ENCODE data around the gene SPRY2.

The SPRY2 gene, protein sequence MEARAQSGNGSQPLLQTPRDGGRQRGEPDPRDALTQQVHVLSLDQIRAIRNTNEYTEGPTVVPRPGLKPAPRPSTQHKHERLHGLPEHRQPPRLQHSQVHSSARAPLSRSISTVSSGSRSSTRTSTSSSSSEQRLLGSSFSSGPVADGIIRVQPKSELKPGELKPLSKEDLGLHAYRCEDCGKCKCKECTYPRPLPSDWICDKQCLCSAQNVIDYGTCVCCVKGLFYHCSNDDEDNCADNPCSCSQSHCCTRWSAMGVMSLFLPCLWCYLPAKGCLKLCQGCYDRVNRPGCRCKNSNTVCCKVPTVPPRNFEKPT

DNA sequence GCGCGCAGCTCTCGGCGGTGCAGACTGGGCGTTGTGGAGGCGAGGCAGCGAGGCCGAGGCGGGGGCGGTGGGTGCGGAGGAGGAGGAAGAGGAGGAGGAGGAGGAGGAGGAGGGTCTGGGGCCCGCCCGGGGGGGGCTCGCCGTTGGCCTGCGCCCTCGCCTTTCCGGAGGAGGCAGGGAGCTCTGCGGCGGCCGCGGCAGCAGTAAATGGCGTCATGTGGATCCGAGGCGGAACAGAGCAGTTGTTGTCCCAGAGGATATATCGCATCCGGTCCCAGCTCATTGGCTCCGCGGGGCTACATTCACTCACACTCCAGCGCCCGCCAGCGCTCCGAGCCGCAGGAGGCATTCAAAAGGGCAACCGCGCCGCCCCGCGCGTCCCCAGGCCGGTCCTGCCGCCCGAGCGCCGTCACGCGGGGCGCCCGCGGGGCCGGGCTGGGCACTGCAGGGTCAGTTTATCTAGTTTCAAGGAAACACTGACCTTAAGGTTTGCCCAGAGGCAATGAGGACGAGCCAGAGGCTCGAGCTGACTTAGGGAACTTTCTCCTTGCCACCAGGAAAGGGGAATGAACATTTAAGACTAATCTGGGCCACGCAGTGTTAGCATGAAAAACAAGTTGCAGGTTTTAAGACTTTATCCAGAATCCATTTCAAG, at the start of gene SPRY2:
TSS of gene SPRY2 (minus strand) at position 26 of the 655 bp plus-strand sequence. CDS start 3,421 bp downstream, outside the sequence.
- H3K4me1 ChIP-seq (ENCODE audit: control insufficient read depth in 2 of 2, insufficient read depth in 2 of 2, low read length in 2 of 2) = peaks cover 9 to 22% of the 10 kb centered on the region in 2 donors
- peaks cover 10 to 12% of the 10 kb centered on the region in 2 donors for H3K36me3 ChIP-seq (ENCODE audit: control insufficient read depth in 2 of 2, insufficient read depth in 2 of 2, low read length in 2 of 2)

DNA sequence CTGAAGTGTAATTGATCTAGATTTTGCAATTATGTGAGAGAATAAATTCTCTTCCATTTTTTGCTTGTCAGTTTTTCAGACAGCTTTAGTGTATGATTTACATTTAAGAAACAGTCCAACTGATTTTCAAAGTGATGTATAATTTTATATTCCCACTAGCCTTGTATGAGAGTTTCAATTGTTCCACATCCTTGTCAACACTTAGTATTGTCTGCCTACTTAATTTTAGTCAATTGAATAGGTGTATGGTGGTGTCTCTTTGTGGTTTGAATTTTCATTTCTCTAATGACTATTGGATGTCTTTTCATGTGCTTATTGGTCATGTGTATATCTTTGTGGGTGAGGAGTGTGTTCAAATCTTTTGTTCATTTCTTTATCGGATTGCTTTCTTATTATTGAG, 49.4 kb upstream of the SPRY2 start:
- H3K4me1 ChIP-seq (ENCODE audit: control insufficient read depth in 2 of 2, insufficient read depth in 2 of 2, low read length in 2 of 2) = no peaks in the 10 kb centered on the region
- no peaks in the 10 kb centered on the region for H3K27me3 ChIP-seq (ENCODE audit: control insufficient read depth in 2 of 2, insufficient read depth in 2 of 2, low read length in 2 of 2)
- peaks cover 0 to 1% of the 10 kb centered on the region in 2 donors for H3K9me3 ChIP-seq (ENCODE audit: control insufficient read depth in 2 of 2, low read length in 2 of 2)
- H3K9ac ChIP-seq (ENCODE audit: low read depth in 1 of 2, low read length in 2 of 2) = no peak overlapping the region
- no peaks in the 10 kb centered on the region for H3K36me3 ChIP-seq (ENCODE audit: control insufficient read depth in 2 of 2, insufficient read depth in 2 of 2, low read length in 2 of 2)
- H3K27ac ChIP-seq (ENCODE audit: low read depth in 2 of 2, low read length in 2 of 2) = no peak overlapping the region
- no peak overlapping the region for H3K4me3 ChIP-seq (ENCODE audit: low read length in 2 of 2)

More for the DNA sequence above, at the start of gene SPRY2:
- no peaks in the 10 kb centered on the region for H3K9me3 ChIP-seq (ENCODE audit: control insufficient read depth in 2 of 2, low read length in 2 of 2)
- no peaks in the 10 kb centered on the region for H3K27me3 ChIP-seq (ENCODE audit: control insufficient read depth in 2 of 2, insufficient read depth in 2 of 2, low read length in 2 of 2)
- peak within 1 kb of the TSS; percentile 98 to 99 for H3K9ac ChIP-seq (ENCODE audit: low read depth in 1 of 2, low read length in 2 of 2)
- peak within 1 kb of the TSS; percentile 94 to 97 for H3K27ac ChIP-seq (ENCODE audit: low read depth in 2 of 2, low read length in 2 of 2)
- peak within 1 kb of the TSS; percentile 94 to 98 for H3K4me3 ChIP-seq (ENCODE audit: low read length in 2 of 2)

DNA sequence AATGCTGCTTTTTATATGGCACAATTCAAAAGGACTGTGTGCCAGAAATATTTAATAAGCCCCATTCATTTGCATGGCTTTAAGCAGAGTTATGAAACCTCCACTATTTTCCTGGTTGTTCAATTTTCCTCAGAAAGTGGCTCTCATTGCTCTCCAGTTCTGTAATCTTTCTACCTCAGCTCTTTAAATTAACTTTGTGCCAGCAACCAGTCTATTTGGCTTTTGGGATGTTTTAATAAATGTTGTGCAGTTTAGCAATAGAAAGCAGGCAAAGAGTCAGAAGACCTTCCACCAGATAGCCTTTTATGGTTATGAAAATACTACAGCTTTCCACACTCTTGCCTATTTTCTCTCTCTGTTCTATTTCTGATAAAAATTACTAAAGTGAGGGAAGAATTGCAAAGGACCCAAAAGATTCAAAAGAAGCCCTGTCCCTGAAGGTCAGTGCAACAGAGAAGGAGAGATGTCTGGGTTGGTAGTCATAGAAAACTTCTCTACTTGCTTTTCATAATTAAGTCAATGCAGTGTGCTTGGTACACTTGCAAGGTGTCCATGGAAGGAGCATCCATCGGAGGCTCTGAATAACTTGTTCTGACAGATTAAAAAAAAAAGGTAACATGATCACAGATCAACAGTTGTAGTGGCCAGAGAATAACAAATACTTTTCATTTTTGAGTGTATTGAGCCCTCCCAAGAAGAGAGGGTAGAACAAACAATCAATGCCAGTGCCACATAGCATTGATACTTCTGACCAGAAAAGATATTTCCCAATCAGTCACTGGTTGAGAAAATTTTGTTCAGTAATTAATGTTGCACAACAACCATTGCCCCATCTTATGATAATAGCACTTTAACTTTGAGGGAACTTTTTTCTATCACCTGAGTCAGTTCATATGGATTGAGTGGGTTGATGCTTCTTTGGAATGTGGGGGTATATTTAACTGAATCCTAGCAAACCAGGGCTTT, 48.4 kb upstream of the SPRY2 start:
- Histone ChIP-seq H3K9me3 (ENCODE audit: control insufficient read depth in 2 of 2, low read length in 2 of 2) (no peaks in the 10 kb centered on the region), H3K4me1 (ENCODE audit: control insufficient read depth in 2 of 2, insufficient read depth in 2 of 2, low read length in 2 of 2) (no peaks in the 10 kb centered on the region), H3K27me3 (ENCODE audit: control insufficient read depth in 2 of 2, insufficient read depth in 2 of 2, low read length in 2 of 2) (no peaks in the 10 kb centered on the region), H3K9ac (ENCODE audit: low read depth in 1 of 2, low read length in 2 of 2) (no peak overlapping the region), H3K36me3 (ENCODE audit: control insufficient read depth in 2 of 2, insufficient read depth in 2 of 2, low read length in 2 of 2) (no peaks in the 10 kb centered on the region), H3K27ac (ENCODE audit: low read depth in 2 of 2, low read length in 2 of 2) (no peak overlapping the region), H3K4me3 (ENCODE audit: low read length in 2 of 2) (no peak overlapping the region)

DNA sequence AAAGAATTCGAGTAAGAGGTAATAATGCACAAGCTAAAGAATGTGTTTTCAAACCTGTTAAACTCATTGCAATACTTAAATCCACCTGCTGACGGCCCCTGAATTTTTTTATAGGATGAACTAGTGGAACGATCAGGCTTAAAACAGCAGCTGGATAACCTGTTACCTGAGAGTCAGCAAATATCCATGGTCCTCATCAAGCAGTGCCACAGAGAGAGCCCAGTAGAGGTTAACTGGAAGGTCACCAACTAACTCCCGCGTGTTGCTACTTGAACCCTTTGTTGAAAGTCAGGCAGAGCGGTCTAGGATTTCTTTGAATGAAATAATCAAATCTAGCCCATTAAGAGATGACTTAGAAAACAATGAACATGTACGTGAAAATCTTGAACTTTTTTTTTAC, 47.6 kb upstream of the SPRY2 start:
- Histone ChIP-seq H3K9me3 (ENCODE audit: control insufficient read depth in 2 of 2, low read length in 2 of 2) (no peaks in the 10 kb centered on the region), H3K4me1 (ENCODE audit: control insufficient read depth in 2 of 2, insufficient read depth in 2 of 2, low read length in 2 of 2) (no peaks in the 10 kb centered on the region), H3K27me3 (ENCODE audit: control insufficient read depth in 2 of 2, insufficient read depth in 2 of 2, low read length in 2 of 2) (no peaks in the 10 kb centered on the region), H3K9ac (ENCODE audit: low read depth in 1 of 2, low read length in 2 of 2) (no peak overlapping the region), H3K36me3 (ENCODE audit: control insufficient read depth in 2 of 2, insufficient read depth in 2 of 2, low read length in 2 of 2) (no peaks in the 10 kb centered on the region), H3K4me3 (ENCODE audit: low read length in 2 of 2) (no peak overlapping the region), H3K27ac (ENCODE audit: low read depth in 2 of 2, low read length in 2 of 2) (no peak overlapping the region)

DNA sequence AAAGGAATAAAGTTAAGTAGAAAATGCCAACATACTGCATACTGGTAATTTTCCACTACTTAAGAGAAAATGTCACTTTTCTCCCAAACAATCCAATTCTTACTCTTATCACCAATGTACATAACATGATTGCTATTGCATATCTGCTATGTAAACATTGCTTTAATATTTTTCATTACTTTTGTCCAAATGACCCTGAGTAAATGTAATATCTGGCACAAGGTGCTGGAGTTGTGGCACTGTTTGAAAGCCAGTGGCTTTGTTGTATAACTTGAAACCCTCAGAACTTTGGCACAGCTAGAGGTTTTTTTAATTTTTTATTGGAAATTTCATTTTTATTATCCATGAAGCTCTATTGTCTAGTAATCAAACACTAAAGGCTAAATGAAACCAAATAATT, 45.7 kb upstream of the SPRY2 start:
- no peak overlapping the region for H3K4me3 ChIP-seq (ENCODE audit: low read length in 2 of 2)
- no peaks in the 10 kb centered on the region for H3K4me1 ChIP-seq (ENCODE audit: control insufficient read depth in 2 of 2, insufficient read depth in 2 of 2, low read length in 2 of 2)
- no peaks in the 10 kb centered on the region for H3K27me3 ChIP-seq (ENCODE audit: control insufficient read depth in 2 of 2, insufficient read depth in 2 of 2, low read length in 2 of 2)
- no peak overlapping the region for H3K27ac ChIP-seq (ENCODE audit: low read depth in 2 of 2, low read length in 2 of 2)
- no peaks in the 10 kb centered on the region for H3K9me3 ChIP-seq (ENCODE audit: control insufficient read depth in 2 of 2, low read length in 2 of 2)
- no peak overlapping the region for H3K9ac ChIP-seq (ENCODE audit: low read depth in 1 of 2, low read length in 2 of 2)
- H3K36me3 ChIP-seq (ENCODE audit: control insufficient read depth in 2 of 2, insufficient read depth in 2 of 2, low read length in 2 of 2) = no peaks in the 10 kb centered on the region

DNA sequence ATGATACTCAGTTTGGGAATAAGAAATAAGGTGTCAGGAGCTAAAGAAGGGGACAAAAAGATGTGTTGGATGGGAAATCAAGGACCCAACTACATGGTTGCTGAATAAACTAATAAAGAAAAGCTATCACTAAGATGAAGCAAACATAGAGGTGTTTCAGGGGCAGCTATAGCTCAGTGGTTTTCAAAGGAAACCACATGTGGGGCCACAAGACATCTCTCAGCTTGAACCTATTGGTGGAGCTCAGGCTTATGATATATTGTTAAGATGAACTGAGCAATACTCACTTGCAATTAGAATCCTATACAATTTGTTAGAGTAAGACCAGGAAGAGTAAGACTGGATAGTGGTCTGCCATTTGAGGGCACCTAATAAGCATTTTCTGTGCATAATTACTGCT, 45.1 kb upstream of the SPRY2 start:
- Histone ChIP-seq H3K9ac (ENCODE audit: low read depth in 1 of 2, low read length in 2 of 2) (no peak overlapping the region), H3K27ac (ENCODE audit: low read depth in 2 of 2, low read length in 2 of 2) (no peak overlapping the region), H3K36me3 (ENCODE audit: control insufficient read depth in 2 of 2, insufficient read depth in 2 of 2, low read length in 2 of 2) (no peaks in the 10 kb centered on the region), H3K9me3 (ENCODE audit: control insufficient read depth in 2 of 2, low read length in 2 of 2) (no peaks in the 10 kb centered on the region), H3K4me3 (ENCODE audit: low read length in 2 of 2) (no peak overlapping the region), H3K27me3 (ENCODE audit: control insufficient read depth in 2 of 2, insufficient read depth in 2 of 2, low read length in 2 of 2) (no peaks in the 10 kb centered on the region), H3K4me1 (ENCODE audit: control insufficient read depth in 2 of 2, insufficient read depth in 2 of 2, low read length in 2 of 2) (no peaks in the 10 kb centered on the region)

DNA sequence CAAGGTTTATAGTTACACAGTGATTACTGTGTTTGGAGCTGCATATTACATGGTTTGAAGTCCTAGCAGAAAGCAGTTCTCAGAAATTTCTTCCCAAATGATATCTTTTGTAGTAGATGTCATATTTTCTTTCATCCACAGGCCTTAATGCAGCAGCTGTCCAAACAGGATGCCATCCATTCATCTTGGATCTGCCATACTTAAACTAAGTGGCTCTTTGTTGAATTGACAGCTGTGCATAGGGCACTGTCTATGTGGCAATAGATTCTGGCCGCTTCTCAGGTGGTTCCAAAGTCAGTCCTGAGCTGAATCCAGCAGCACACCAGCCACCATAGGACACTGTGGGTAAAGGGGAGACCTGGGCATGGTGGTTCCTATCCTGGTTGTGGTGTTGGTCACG, 41.6 kb upstream of the SPRY2 start:
- H3K9me3 ChIP-seq (ENCODE audit: control insufficient read depth in 2 of 2, low read length in 2 of 2) = no peaks in the 10 kb centered on the region
- H3K9ac ChIP-seq (ENCODE audit: low read depth in 1 of 2, low read length in 2 of 2) = no peak overlapping the region
- no peak overlapping the region for H3K27ac ChIP-seq (ENCODE audit: low read depth in 2 of 2, low read length in 2 of 2)
- no peak overlapping the region for H3K4me3 ChIP-seq (ENCODE audit: low read length in 2 of 2)
- H3K4me1 ChIP-seq (ENCODE audit: control insufficient read depth in 2 of 2, insufficient read depth in 2 of 2, low read length in 2 of 2) = no peaks in the 10 kb centered on the region
- no peaks in the 10 kb centered on the region for H3K36me3 ChIP-seq (ENCODE audit: control insufficient read depth in 2 of 2, insufficient read depth in 2 of 2, low read length in 2 of 2)
- H3K27me3 ChIP-seq (ENCODE audit: control insufficient read depth in 2 of 2, insufficient read depth in 2 of 2, low read length in 2 of 2) = no peaks in the 10 kb centered on the region

DNA sequence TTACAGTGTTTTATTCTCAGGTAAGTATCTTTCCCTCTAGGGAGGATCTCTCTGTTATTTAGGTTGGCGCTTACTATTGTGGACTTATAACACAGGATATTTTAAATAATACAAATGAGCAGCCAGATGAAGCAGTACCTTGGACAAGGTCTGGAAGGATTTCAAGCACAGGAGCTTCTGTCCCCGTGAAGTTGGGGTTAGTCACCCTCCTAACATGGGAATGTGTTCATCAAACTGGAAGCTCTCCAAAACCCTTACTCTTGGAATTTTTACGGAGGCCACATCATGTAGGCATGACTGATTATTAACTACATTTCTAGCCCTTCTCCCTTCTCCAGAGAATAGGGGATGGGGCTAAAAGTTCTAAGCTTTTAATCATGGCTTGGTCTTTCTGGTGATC, 38.3 kb upstream of the SPRY2 start:
- no peaks in the 10 kb centered on the region for H3K9me3 ChIP-seq (ENCODE audit: control insufficient read depth in 2 of 2, low read length in 2 of 2)
- no peaks in the 10 kb centered on the region for H3K4me1 ChIP-seq (ENCODE audit: control insufficient read depth in 2 of 2, insufficient read depth in 2 of 2, low read length in 2 of 2)

DNA sequence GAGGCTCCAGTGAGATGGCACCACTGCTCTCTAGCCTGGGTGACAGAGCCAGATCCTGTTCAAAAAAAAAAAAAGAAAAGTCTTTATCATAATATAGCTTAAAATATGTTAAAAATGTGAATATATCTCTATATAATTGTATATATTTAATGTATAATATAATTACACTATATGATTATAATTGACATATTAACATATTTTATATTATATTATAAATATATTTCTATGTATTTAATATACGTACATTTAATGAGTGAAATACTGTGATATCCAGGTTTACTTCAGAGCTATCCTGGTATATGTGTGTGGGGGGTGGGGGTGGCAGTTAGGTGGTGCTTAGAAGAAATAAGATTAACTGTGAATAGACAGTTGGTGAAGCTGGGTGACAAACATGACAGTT, 35.6 kb upstream of the SPRY2 start:
- no peaks in the 10 kb centered on the region for H3K9me3 ChIP-seq (ENCODE audit: control insufficient read depth in 2 of 2, low read length in 2 of 2)

More for the DNA sequence above, 38.3 kb upstream of the SPRY2 start:
- H3K4me3 ChIP-seq (ENCODE audit: low read length in 2 of 2) = no peak overlapping the region
- no peak overlapping the region for H3K9ac ChIP-seq (ENCODE audit: low read depth in 1 of 2, low read length in 2 of 2)
- H3K27me3 ChIP-seq (ENCODE audit: control insufficient read depth in 2 of 2, insufficient read depth in 2 of 2, low read length in 2 of 2) = no peaks in the 10 kb centered on the region
- no peaks in the 10 kb centered on the region for H3K36me3 ChIP-seq (ENCODE audit: control insufficient read depth in 2 of 2, insufficient read depth in 2 of 2, low read length in 2 of 2)
- no peak overlapping the region for H3K27ac ChIP-seq (ENCODE audit: low read depth in 2 of 2, low read length in 2 of 2)

DNA sequence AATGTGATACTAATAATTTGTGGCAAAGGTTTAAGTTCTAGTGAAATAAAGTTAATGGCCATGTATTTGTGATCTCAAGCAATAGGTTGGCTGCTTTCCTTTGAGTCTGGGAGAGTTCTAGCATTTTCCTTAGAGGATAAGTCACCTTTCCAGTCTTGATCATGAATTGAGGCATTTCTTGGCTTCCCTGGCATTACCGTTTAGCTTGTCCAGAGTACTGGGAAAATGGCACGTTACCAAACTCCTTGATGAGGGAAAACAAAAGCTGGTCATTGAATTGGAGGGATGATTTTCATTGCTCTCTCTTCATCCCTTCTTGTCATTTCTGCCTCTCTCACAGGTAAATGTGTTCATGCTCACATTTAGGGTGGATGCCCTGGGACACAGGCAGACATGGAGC, 34.0 kb upstream of the SPRY2 start:
- no peak overlapping the region for H3K4me3 ChIP-seq (ENCODE audit: low read length in 2 of 2)
- H3K9ac ChIP-seq (ENCODE audit: low read depth in 1 of 2, low read length in 2 of 2) = no peak overlapping the region
- H3K9me3 ChIP-seq (ENCODE audit: control insufficient read depth in 2 of 2, low read length in 2 of 2) = no peaks in the 10 kb centered on the region
- no peaks in the 10 kb centered on the region for H3K36me3 ChIP-seq (ENCODE audit: control insufficient read depth in 2 of 2, insufficient read depth in 2 of 2, low read length in 2 of 2)
- H3K27me3 ChIP-seq (ENCODE audit: control insufficient read depth in 2 of 2, insufficient read depth in 2 of 2, low read length in 2 of 2) = no peaks in the 10 kb centered on the region
- no peak overlapping the region for H3K27ac ChIP-seq (ENCODE audit: low read depth in 2 of 2, low read length in 2 of 2)
- no peaks in the 10 kb centered on the region for H3K4me1 ChIP-seq (ENCODE audit: control insufficient read depth in 2 of 2, insufficient read depth in 2 of 2, low read length in 2 of 2)

More for the DNA sequence above, 35.6 kb upstream of the SPRY2 start:
- H3K9ac ChIP-seq (ENCODE audit: low read depth in 1 of 2, low read length in 2 of 2) = no peak overlapping the region
- no peak overlapping the region for H3K4me3 ChIP-seq (ENCODE audit: low read length in 2 of 2)
- H3K4me1 ChIP-seq (ENCODE audit: control insufficient read depth in 2 of 2, insufficient read depth in 2 of 2, low read length in 2 of 2) = no peaks in the 10 kb centered on the region
- no peak overlapping the region for H3K27ac ChIP-seq (ENCODE audit: low read depth in 2 of 2, low read length in 2 of 2)
- H3K27me3 ChIP-seq (ENCODE audit: control insufficient read depth in 2 of 2, insufficient read depth in 2 of 2, low read length in 2 of 2) = no peaks in the 10 kb centered on the region
- no peaks in the 10 kb centered on the region for H3K36me3 ChIP-seq (ENCODE audit: control insufficient read depth in 2 of 2, insufficient read depth in 2 of 2, low read length in 2 of 2)

All from mucosa of rectum (tissue), 2 donors.